Measurements from ENCODE around the gene CAMK2G.

DNA sequence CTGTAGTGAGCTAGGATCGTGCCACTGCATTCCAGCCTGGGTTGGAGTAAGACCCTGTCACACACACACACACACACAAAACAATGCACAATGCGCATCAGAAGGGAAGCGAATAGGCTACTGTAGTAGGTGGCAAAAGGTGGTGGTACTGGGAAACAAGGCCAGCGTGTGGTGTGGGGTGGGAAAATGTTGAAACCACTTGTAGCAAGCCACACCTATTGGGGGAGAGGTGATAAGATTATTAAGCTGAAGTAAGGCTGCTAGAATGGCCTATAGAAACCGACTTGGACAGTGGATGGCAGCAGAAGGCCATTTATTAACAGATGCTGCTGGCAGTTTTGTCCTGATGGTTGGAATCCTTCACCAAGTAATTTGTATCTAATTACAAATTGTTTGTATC, 99.7 kb downstream of the CAMK2G start:
- TF ChIP-seq TOX (CRISPR knock-in tag; IDR thresholded peaks at IDR 0.05; ENCODE audit: borderline replicate concordance) (no peak), ZFP30 (CRISPR knock-in tag; IDR thresholded peaks at IDR 0.05) (no peak), ZNF565 (CRISPR knock-in tag; conservative IDR thresholded peaks at IDR 0.05; ENCODE audit: low read depth) (no peak), TCF4 (CRISPR knock-in tag; IDR thresholded peaks at IDR 0.05; ENCODE audit: borderline replicate concordance) (no peak), ARNTL (CRISPR knock-in tag; IDR thresholded peaks at IDR 0.05; ENCODE audit: borderline replicate concordance, low read depth) (no peak), RARB (CRISPR knock-in tag; IDR thresholded peaks at IDR 0.05) (no peak), OSR1 (CRISPR knock-in tag; IDR thresholded peaks at IDR 0.05) (no peak), ZFP3 (CRISPR knock-in tag; IDR thresholded peaks at IDR 0.05) (no peak)
- TF ChIP-seq, protein P1, sequence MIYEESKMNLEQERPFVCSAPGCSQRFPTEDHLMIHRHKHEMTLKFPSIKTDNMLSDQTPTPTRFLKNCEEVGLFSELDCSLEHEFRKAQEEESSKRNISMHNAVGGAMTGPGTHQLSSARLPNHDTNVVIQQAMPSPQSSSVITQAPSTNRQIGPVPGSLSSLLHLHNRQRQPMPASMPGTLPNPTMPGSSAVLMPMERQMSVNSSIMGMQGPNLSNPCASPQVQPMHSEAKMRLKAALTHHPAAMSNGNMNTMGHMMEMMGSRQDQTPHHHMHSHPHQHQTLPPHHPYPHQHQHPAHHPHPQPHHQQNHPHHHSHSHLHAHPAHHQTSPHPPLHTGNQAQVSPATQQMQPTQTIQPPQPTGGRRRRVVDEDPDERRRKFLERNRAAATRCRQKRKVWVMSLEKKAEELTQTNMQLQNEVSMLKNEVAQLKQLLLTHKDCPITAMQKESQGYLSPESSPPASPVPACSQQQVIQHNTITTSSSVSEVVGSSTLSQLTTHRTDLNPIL (CRISPR knock-in tag; IDR thresholded peaks at IDR 0.05; ENCODE audit: low read depth) = no peak
- TF ChIP-seq, protein P2, sequence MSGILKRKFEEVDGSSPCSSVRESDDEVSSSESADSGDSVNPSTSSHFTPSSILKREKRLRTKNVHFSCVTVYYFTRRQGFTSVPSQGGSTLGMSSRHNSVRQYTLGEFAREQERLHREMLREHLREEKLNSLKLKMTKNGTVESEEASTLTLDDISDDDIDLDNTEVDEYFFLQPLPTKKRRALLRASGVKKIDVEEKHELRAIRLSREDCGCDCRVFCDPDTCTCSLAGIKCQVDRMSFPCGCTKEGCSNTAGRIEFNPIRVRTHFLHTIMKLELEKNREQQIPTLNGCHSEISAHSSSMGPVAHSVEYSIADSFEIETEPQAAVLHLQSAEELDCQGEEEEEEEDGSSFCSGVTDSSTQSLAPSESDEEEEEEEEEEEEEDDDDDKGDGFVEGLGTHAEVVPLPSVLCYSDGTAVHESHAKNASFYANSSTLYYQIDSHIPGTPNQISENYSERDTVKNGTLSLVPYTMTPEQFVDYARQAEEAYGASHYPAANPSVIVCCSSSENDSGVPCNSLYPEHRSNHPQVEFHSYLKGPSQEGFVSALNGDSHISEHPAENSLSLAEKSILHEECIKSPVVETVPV (CRISPR knock-in tag; IDR thresholded peaks at IDR 0.05) = no peak
- TF ChIP-seq, protein P3, sequence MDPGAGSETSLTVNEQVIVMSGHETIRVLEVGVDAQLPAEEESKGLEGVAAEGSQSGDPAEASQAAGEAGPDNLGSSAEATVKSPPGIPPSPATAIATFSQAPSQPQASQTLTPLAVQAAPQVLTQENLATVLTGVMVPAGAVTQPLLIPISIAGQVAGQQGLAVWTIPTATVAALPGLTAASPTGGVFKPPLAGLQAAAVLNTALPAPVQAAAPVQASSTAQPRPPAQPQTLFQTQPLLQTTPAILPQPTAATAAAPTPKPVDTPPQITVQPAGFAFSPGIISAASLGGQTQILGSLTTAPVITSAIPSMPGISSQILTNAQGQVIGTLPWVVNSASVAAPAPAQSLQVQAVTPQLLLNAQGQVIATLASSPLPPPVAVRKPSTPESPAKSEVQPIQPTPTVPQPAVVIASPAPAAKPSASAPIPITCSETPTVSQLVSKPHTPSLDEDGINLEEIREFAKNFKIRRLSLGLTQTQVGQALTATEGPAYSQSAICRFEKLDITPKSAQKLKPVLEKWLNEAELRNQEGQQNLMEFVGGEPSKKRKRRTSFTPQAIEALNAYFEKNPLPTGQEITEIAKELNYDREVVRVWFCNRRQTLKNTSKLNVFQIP (CRISPR knock-in tag; IDR thresholded peaks at IDR 0.05; ENCODE audit: borderline replicate concordance, low read depth) = no peak
- TF ChIP-seq, protein P4, sequence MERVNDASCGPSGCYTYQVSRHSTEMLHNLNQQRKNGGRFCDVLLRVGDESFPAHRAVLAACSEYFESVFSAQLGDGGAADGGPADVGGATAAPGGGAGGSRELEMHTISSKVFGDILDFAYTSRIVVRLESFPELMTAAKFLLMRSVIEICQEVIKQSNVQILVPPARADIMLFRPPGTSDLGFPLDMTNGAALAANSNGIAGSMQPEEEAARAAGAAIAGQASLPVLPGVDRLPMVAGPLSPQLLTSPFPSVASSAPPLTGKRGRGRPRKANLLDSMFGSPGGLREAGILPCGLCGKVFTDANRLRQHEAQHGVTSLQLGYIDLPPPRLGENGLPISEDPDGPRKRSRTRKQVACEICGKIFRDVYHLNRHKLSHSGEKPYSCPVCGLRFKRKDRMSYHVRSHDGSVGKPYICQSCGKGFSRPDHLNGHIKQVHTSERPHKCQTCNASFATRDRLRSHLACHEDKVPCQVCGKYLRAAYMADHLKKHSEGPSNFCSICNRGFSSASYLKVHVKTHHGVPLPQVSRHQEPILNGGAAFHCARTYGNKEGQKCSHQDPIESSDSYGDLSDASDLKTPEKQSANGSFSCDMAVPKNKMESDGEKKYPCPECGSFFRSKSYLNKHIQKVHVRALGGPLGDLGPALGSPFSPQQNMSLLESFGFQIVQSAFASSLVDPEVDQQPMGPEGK (CRISPR knock-in tag; IDR thresholded peaks at IDR 0.05; ENCODE audit: borderline replicate concordance) = no peak
